ENCODE measurements around the gene RGMB. TPM values are rescaled to one million over a fixed set of nuclear protein-coding genes. Genes with fewer than 3 reads are reported as not detected.

RGMB gene
- total and polyA plus RNA-seq, 2 donors (not counting 1 experiment from before 2014, with no cell fraction given), result 14.7 to 18.3 TPM

DNA sequence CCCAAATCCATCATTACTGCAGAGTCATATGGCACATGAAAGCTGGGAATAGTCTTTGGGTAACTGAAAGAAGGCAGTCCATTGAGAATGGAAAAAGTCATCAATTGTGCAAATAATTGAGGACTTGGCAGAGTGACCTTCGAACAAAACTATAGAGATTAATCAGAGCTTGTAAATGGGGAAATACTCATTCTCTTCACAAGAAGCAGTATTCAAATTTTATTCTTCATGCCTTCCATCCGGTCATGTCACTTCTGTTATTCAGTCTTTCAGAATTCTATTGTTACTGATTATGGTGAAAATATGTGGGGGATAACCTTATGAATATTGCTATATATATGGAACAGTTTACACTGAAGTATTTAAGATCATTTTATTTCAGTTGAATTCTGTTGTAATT is 8.1 kb downstream of the RGMB start:
- intact Hi-C loops (cut with micrococcal nuclease), result no loop called here
- no peaks in the 10 kb centered on the region for H3K4me1 ChIP-seq (ENCODE audit: control insufficient read depth in 2 of 2, insufficient read depth in 2 of 2, low read length in 2 of 2)

DNA sequence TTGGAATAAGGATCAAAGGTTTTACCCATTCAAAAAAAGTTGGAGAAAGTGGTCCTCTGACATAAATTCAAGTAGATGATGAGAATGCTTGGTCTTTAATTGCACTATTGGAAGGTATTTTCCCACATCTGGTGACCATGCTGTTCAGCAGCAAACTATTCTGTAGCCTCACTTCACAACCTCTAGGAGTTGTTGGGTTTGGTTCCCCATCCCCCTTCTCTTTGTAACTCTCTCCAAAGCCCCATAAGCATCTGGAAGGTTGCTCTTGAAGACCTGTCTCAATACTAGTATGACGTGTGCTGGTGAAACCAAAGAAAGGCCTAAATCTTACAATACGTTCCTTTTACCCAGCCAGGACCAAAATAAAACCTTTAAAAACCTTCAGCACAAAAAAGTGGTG is 8.5 kb downstream of the RGMB start:
- no peaks in the 10 kb centered on the region for H3K4me1 ChIP-seq (ENCODE audit: control insufficient read depth in 2 of 2, insufficient read depth in 2 of 2, low read length in 2 of 2)
- no peaks in the 10 kb centered on the region for H3K9me3 ChIP-seq (ENCODE audit: control extremely low read depth in 1 of 3, control insufficient read depth in 2 of 3, insufficient read depth in 1 of 3, low read length in 2 of 3)
- Mint-ChIP-seq H3K4me1 (peaks cover 35% of the 10 kb centered on the region), H3K9me3 (ENCODE audit: insufficient read depth) (no peaks in the 10 kb centered on the region), H3K4me3 (no peak overlapping the region), H3K27me3 (no peaks in the 10 kb centered on the region), H3K27ac (no peak overlapping the region)
- H3K36me3 ChIP-seq (replicated peaks in 1 of 2; ENCODE audit: control extremely low read depth in 1 of 2, control insufficient read depth in 1 of 2, extremely low read depth in 1 of 2, insufficient read depth in 2 of 2, low read length in 1 of 2), result peaks cover 6 to 22% of the 10 kb centered on the region in 2 experiments
- H3K9ac ChIP-seq (ENCODE audit: low read length), result no peak overlapping the region
- no peak for DNase-seq
- peaks cover 88% of the 10 kb centered on the region for H3K79me2 ChIP-seq (ENCODE audit: control insufficient read depth, insufficient read depth, low read length)
- H3K4me3 ChIP-seq (ENCODE audit: control extremely low read depth in 1 of 5, extremely low read depth in 1 of 5, insufficient read depth in 1 of 5, low read depth in 2 of 5, low read length in 4 of 5), result no peak overlapping the region
- WGBS (ENCODE audit: insufficient coverage), result no CpG with 5 or more reads among the region's 2 CpGs
- TF ChIP-seq, protein P1, sequence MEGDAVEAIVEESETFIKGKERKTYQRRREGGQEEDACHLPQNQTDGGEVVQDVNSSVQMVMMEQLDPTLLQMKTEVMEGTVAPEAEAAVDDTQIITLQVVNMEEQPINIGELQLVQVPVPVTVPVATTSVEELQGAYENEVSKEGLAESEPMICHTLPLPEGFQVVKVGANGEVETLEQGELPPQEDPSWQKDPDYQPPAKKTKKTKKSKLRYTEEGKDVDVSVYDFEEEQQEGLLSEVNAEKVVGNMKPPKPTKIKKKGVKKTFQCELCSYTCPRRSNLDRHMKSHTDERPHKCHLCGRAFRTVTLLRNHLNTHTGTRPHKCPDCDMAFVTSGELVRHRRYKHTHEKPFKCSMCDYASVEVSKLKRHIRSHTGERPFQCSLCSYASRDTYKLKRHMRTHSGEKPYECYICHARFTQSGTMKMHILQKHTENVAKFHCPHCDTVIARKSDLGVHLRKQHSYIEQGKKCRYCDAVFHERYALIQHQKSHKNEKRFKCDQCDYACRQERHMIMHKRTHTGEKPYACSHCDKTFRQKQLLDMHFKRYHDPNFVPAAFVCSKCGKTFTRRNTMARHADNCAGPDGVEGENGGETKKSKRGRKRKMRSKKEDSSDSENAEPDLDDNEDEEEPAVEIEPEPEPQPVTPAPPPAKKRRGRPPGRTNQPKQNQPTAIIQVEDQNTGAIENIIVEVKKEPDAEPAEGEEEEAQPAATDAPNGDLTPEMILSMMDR (IDR thresholded peaks at IDR 0.05), result no peak
- no peak for TF ChIP-seq EZH2 (IDR thresholded peaks at IDR 0.05; ENCODE audit: borderline replicate concordance, insufficient read depth, low read depth, low read length, poor library complexity, severe bottlenecking)
- no peak overlapping the region for H3K4me2 ChIP-seq (replicated peaks; ENCODE audit: low read depth, low read length, poor library complexity, severe bottlenecking)
- CTCF ChIA-PET, result interaction anchor here (10.9 kb wide), 1 partner anchor 12 kb away, joined by 89 read pairs; the partner anchor contains the start of gene RGMB
- intact Hi-C loops (cut with micrococcal nuclease), result no loop called here
- POLR2A ChIA-PET, result no interaction called here
- ATAC-seq (ENCODE audit: low read depth), result no peak
- no peak overlapping the region for H3K27ac ChIP-seq (ENCODE audit: low read length in 2 of 2)
- H4K20me1 ChIP-seq (ENCODE audit: control insufficient read depth, insufficient read depth, low read length, poor library complexity, severe bottlenecking), result peaks cover 57% of the 10 kb centered on the region
- no peaks in the 10 kb centered on the region for H3K27me3 ChIP-seq (replicated peaks in 1 of 4; ENCODE audit: control extremely low read depth in 1 of 4, control insufficient read depth in 3 of 4, insufficient read depth in 4 of 4, low read length in 3 of 4)
- no peak overlapping the region for H2AFZ ChIP-seq (ENCODE audit: insufficient read depth, low read depth, low read length, poor library complexity, severe bottlenecking)

More for the DNA sequence above, 8.1 kb downstream of the RGMB start:
- Mint-ChIP-seq H3K4me1 (peaks cover 34% of the 10 kb centered on the region), H3K9me3 (ENCODE audit: insufficient read depth) (no peaks in the 10 kb centered on the region), H3K27me3 (no peaks in the 10 kb centered on the region), H3K27ac (no peak overlapping the region), H3K4me3 (no peak overlapping the region)
- ATAC-seq (ENCODE audit: low read depth) (no peak), DNase-seq (no peak)
- Histone ChIP-seq H3K4me2 (replicated peaks; ENCODE audit: low read depth, low read length, poor library complexity, severe bottlenecking) (no peak overlapping the region), H3K79me2 (ENCODE audit: control insufficient read depth, insufficient read depth, low read length) (peaks cover 91% of the 10 kb centered on the region), H3K36me3 (replicated peaks in 1 of 2; ENCODE audit: control extremely low read depth in 1 of 2, control insufficient read depth in 1 of 2, extremely low read depth in 1 of 2, insufficient read depth in 2 of 2, low read length in 1 of 2) (peaks cover 6 to 22% of the 10 kb centered on the region in 2 experiments), H3K27ac (ENCODE audit: low read length in 2 of 2) (no peak overlapping the region), H3K4me3 (ENCODE audit: control extremely low read depth in 1 of 5, extremely low read depth in 1 of 5, insufficient read depth in 1 of 5, low read depth in 2 of 5, low read length in 4 of 5) (no peak overlapping the region), H3K27me3 (replicated peaks in 1 of 4; ENCODE audit: control extremely low read depth in 1 of 4, control insufficient read depth in 3 of 4, insufficient read depth in 4 of 4, low read length in 3 of 4) (no peaks in the 10 kb centered on the region), H2AFZ (ENCODE audit: insufficient read depth, low read depth, low read length, poor library complexity, severe bottlenecking) (no peak overlapping the region), H3K9ac (ENCODE audit: low read length) (no peak overlapping the region), H3K9me3 (ENCODE audit: control extremely low read depth in 1 of 3, control insufficient read depth in 2 of 3, insufficient read depth in 1 of 3, low read length in 2 of 3) (no peaks in the 10 kb centered on the region), H4K20me1 (ENCODE audit: control insufficient read depth, insufficient read depth, low read length, poor library complexity, severe bottlenecking) (peaks cover 60% of the 10 kb centered on the region)
- WGBS (ENCODE audit: insufficient coverage), result no CpG with 5 or more reads among the region's 2 CpGs
- TF ChIP-seq, protein P1 (IDR thresholded peaks at IDR 0.05), result no peak
- TF ChIP-seq EZH2 (IDR thresholded peaks at IDR 0.05; ENCODE audit: borderline replicate concordance, insufficient read depth, low read depth, low read length, poor library complexity, severe bottlenecking), result no peak
- POLR2A ChIA-PET, result no interaction called here
- CTCF ChIA-PET, result interaction anchor here (1.6 to 10.9 kb wide), 2 partner anchors 11 to 14 kb away, joined by 7 to 89 read pairs; partner anchors contain the start of gene RGMB

All from B cell (primary cell).